Endodermal cell (in vitro differentiated cells): ENCODE measurements around the gene DHX8. TPM values are rescaled to one million over a fixed set of nuclear protein-coding genes. Genes with fewer than 3 reads are reported as not detected.
A peak's percentile ranks its signal among the peaks of the same experiment; 100 is the strongest.

Experiments
- DNase-seq: peaks from one replicate; pipeline ENCODE4 v3.0.0-alpha.2; 2017
- H3K27ac ChIP-seq: 2 replicates; pipeline ENCODE4 v1.5.1; 2013; ENCODE audit warnings: mild to moderate bottlenecking, low read depth, low read length, moderate library complexity
- H3K27me3 ChIP-seq: 2 replicates; pipeline ENCODE4 v1.6.1; 2013; ENCODE audit warnings: mild to moderate bottlenecking, low read length, moderate library complexity; ENCODE audit not compliant: insufficient read depth, control insufficient read depth, poor library complexity, severe bottlenecking
- H3K36me3 ChIP-seq: 2 replicates; pipeline ENCODE4 v1.7.0; 2013; ENCODE audit warnings: mild to moderate bottlenecking, low read length, moderate library complexity; ENCODE audit not compliant: control insufficient read depth, insufficient read depth
- H3K4me1 ChIP-seq: one replicate; pipeline ENCODE4 v1.7.0; 2013; ENCODE audit warnings: low read length; ENCODE audit not compliant: control insufficient read depth, insufficient read depth
- H3K4me3 ChIP-seq: 2 replicates; pipeline ENCODE4 v1.5.1; 2013; ENCODE audit warnings: mild to moderate bottlenecking, low read length, moderate library complexity
- H3K9ac ChIP-seq: 2 replicates; pipeline ENCODE4 v1.6.1; 2013; ENCODE audit warnings: mild to moderate bottlenecking, low read length, moderate library complexity; ENCODE audit not compliant: poor library complexity, severe bottlenecking; ENCODE audit errors: extremely low read depth
- H3K9me3 ChIP-seq: 2 replicates; pipeline ENCODE4 v1.6.1; 2013; ENCODE audit warnings: mild to moderate bottlenecking, low read length, moderate library complexity; ENCODE audit not compliant: control insufficient read depth
- H3K27ac Mint-ChIP-seq: 2 replicates; pipeline ENCODE4 v1.8.0; 2020; ENCODE audit warnings: mixed read lengths
- H3K27me3 Mint-ChIP-seq: 2 replicates; pipeline ENCODE4 v1.8.0; 2021; ENCODE audit warnings: mild to moderate bottlenecking, mixed read lengths; ENCODE audit not compliant: insufficient read depth
- H3K36me3 Mint-ChIP-seq: 2 replicates; pipeline ENCODE4 v1.8.0; 2020; ENCODE audit warnings: low read depth, mixed read lengths
- H3K4me1 Mint-ChIP-seq: 2 replicates; pipeline ENCODE4 v1.8.0; 2020; ENCODE audit warnings: mixed read lengths
- H3K4me3 Mint-ChIP-seq: 2 replicates; pipeline ENCODE4 v1.8.0; 2020; ENCODE audit warnings: mild to moderate bottlenecking, moderate library complexity, mixed read lengths
- H3K9me3 Mint-ChIP-seq: 2 replicates; pipeline ENCODE4 v1.8.0; 2020; ENCODE audit warnings: mild to moderate bottlenecking, mixed read lengths
- WGBS, 2 experiments: methylation state at CpG; one replicate each; pipeline versions ENCODE4 v1.1.5 to v1.1.7; 2013; ENCODE audit warnings: missing lambda C conversion rate in 2 of 2, mixed read lengths in 1 of 2; ENCODE audit not compliant: insufficient coverage in 1 of 2, insufficient read length in 1 of 2; 5-methylcytosine and 5-hydroxymethylcytosine counted together
- total RNA-seq, 2 donors: library from RNA; stranded (reverse); fragmentation: NEBNext Ultra II Directional in 1 of 2; extraction: Animal tissue kit (Norgen Biotek cat#: 25700) in 1 of 2; gene quantifications; 2 replicates in 1 of 2; 3 replicates in 1 of 2; pipeline ENCODE4 v1.2.1, GENCODE V29; 2021
- TF ChIP-seq, protein P1 (sequence below): fragments of 200-600 bp; sonication (generic); conservative IDR thresholded peaks from 2 replicates; pipeline ENCODE4 v1.5.0; 2021; ENCODE audit warnings: antibody characterized with exemption, mild to moderate bottlenecking

Gene DHX8
- total RNA-seq, 2 donors from 2014 or later: 53.3 to 57.1 TPM

DNA sequence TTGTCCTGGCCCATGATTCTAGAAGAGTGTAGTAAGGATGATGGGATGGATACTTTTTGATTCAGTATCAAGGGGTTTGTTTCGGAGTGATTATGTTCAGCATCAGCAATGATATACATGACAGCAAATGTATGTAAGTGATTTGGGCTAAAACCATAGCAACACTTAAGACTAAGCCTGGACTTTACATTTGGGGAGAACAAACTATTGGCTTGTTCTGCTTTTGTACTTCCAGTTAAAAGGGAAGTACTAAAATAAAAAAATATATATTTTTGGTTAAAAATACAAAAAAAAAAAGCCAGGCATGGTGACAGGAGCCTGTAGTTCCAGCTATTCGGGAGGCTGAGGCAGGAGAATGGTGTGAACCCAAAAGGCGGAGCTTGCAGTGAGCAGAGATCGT lies 20.5 kb upstream of the DHX8 start:
- WGBS, 2 experiments: 96 to 98% methylated on average over 4 of the region's 4 CpGs
- H3K9ac ChIP-seq: no peak overlapping the region
- no peak overlapping the region for H3K27ac Mint-ChIP-seq
- no peak for DNase-seq
- H3K4me3 Mint-ChIP-seq: no peak overlapping the region
- no peaks in the 10 kb centered on the region for H3K27me3 Mint-ChIP-seq
- no peak overlapping the region for H3K27ac ChIP-seq
- H3K9me3 ChIP-seq: no peaks in the 10 kb centered on the region
- peaks cover 1% of the 10 kb centered on the region for H3K9me3 Mint-ChIP-seq
- TF ChIP-seq, protein P1, sequence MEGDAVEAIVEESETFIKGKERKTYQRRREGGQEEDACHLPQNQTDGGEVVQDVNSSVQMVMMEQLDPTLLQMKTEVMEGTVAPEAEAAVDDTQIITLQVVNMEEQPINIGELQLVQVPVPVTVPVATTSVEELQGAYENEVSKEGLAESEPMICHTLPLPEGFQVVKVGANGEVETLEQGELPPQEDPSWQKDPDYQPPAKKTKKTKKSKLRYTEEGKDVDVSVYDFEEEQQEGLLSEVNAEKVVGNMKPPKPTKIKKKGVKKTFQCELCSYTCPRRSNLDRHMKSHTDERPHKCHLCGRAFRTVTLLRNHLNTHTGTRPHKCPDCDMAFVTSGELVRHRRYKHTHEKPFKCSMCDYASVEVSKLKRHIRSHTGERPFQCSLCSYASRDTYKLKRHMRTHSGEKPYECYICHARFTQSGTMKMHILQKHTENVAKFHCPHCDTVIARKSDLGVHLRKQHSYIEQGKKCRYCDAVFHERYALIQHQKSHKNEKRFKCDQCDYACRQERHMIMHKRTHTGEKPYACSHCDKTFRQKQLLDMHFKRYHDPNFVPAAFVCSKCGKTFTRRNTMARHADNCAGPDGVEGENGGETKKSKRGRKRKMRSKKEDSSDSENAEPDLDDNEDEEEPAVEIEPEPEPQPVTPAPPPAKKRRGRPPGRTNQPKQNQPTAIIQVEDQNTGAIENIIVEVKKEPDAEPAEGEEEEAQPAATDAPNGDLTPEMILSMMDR: no peak
- peaks cover 44% of the 10 kb centered on the region for H3K4me1 Mint-ChIP-seq
- no peak overlapping the region for H3K4me3 ChIP-seq
- H3K27me3 ChIP-seq: no peaks in the 10 kb centered on the region
- H3K36me3 ChIP-seq: no peaks in the 10 kb centered on the region
- peaks cover 8% of the 10 kb centered on the region for H3K4me1 ChIP-seq
- peaks cover 2% of the 10 kb centered on the region for H3K36me3 Mint-ChIP-seq

DNA sequence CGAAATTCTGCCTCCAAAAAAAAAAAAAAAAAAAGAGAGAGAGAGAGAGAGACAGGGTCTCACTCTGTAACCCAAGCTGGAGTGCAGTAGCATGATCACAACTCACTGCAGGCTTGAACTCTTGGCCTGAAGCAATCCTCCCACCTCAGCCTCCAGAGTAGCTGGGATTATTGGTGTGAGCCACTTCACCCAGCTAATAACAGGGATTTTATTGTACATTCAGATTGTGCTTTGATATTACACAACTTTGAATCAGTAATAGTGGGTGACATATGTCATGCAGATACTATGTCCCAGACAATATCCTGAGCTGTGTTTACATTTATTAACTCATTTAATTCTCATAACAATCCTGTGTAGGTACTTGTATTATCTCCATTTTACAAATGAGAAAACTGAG lies 19.7 kb upstream of the DHX8 start:
- TF ChIP-seq, protein P1: no peak
- Mint-ChIP-seq H3K9me3 (peaks cover 1% of the 10 kb centered on the region), H3K27me3 (no peaks in the 10 kb centered on the region), H3K27ac (no peak overlapping the region), H3K36me3 (peaks cover 2% of the 10 kb centered on the region), H3K4me3 (no peak overlapping the region), H3K4me1 (peaks cover 45% of the 10 kb centered on the region)
- no peak overlapping the region for H3K27ac ChIP-seq
- H3K27me3 ChIP-seq: no peaks in the 10 kb centered on the region
- H3K4me1 ChIP-seq: peaks cover 4% of the 10 kb centered on the region
- WGBS, 2 experiments: 83 to 91% methylated on average over 1 of the region's 1 CpG
- no peaks in the 10 kb centered on the region for H3K9me3 ChIP-seq
- no peak for DNase-seq
- H3K4me3 ChIP-seq: peak overlapping the region; percentile 39
- H3K9ac ChIP-seq: no peak overlapping the region
- no peaks in the 10 kb centered on the region for H3K36me3 ChIP-seq

DNA sequence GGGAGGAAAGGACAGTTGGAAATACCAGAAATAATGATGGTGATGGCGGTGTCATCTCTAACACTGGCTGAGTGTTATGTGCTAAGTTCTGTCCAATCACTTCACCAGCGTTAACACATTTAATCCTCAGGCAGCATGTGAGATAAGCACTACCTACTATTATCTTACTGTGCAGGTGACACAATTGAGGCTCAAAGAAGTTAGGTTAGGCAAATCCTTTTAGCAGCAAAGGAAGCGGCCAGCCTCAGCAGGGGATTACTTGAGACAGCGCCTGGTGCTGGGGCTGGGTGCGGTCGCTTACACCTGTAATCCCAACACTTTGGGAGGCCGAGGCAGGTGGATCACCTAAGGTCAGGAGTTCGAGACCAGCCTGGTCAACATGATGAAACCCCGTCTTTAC lies 18.7 kb upstream of the DHX8 start:
- peak overlapping the region; percentile 79 for H3K27ac Mint-ChIP-seq
- peak overlapping the region; percentile 62 for H3K4me3 ChIP-seq
- peaks cover 2% of the 10 kb centered on the region for H3K36me3 Mint-ChIP-seq
- H3K27me3 Mint-ChIP-seq: no peaks in the 10 kb centered on the region
- no peaks in the 10 kb centered on the region for H3K36me3 ChIP-seq
- no peak overlapping the region for H3K4me3 Mint-ChIP-seq
- H3K9ac ChIP-seq: no peak overlapping the region
- DNase-seq: peak; percentile 84
- peaks cover 52% of the 10 kb centered on the region for H3K4me1 Mint-ChIP-seq
- 51 to 66% methylated on average over 5 to 9 of the region's 9 CpGs for WGBS, 2 experiments
- peaks cover 4% of the 10 kb centered on the region for H3K4me1 ChIP-seq
- H3K27ac ChIP-seq: no peak overlapping the region
- H3K9me3 Mint-ChIP-seq: peaks cover 1% of the 10 kb centered on the region
- H3K9me3 ChIP-seq: no peaks in the 10 kb centered on the region
- TF ChIP-seq, protein P1: no peak
- H3K27me3 ChIP-seq: no peaks in the 10 kb centered on the region
